ENCODE results near the gene ADCY5.
A peak's percentile ranks its signal among the peaks of the same experiment; 100 is the strongest.

Gene ADCY5

DNA sequence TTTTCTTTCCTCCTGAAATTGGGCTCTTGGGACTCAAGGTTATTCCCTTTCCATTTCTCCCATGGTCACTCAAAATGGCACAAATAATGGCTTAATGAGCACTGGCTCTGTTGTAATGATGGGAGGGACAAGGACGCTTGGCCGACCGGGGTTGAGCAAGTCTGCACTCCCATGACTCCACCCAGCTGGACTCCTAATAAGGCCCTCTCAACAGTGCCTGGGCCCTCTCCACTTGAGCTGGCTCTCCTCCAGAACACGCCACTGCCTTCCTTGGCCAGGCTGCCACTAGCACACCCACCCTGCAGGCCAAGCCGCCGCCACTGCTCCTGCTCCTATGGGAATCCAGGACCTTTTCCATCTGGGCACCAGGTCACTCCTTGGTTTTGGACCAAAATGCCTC, 42.3 kb downstream of the ADCY5 start:
- H2BK15ac ChIP-seq (ENCODE audit: low read length), result no peak overlapping the region
- no peak overlapping the region for H2BK120ac ChIP-seq (ENCODE audit: low read depth, low read length)
- no CpG with 5 or more reads among the region's 6 CpGs for WGBS, 2 donors (ENCODE audit: extremely low coverage in 2 of 2, insufficient read length in 2 of 2, insufficient replicate concordance in 1 of 2)

DNA sequence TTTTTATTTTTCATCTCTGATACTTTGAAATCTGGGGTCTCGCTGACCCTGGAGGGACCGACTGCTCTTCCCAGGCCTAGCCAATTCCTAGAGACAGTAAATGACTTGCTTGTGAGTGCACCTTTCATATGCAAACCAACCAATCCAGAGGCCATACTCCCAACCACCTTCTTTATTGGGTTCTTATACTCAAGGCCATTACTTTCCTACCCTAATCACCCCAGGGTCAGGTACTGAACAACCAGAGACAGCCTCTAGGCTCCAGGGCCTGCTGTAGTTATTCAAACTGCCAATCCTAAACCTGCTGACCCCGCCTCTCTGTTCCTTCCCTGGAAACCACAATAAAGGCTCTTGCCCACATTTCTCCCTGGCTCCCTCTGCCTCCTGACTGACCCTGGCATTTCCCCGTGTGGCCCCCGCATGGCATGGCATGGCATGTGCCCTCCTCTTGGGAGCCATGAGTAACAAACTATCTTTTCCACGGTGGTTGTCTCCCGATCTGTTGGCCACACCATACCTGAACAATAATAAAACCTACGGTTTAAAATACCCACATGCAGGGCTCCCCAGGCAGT, 42.9 kb downstream of the ADCY5 start:
- Histone ChIP-seq H3K4ac (ENCODE audit: low read length) (no peak overlapping the region), H2BK5ac (ENCODE audit: low read length) (no peak overlapping the region)
- no CpG with 5 or more reads among the region's 8 CpGs for WGBS, 2 donors (ENCODE audit: extremely low coverage in 2 of 2, insufficient read length in 2 of 2, insufficient replicate concordance in 1 of 2)

More for the DNA sequence above, 42.3 kb downstream of the ADCY5 start:
- DNase-seq (ENCODE audit: low spot score), result no peak
- Histone ChIP-seq H3K23ac (ENCODE audit: low read depth, low read length, poor library complexity) (no peak overlapping the region), H4K8ac (ENCODE audit: low read depth, low read length) (no peak overlapping the region), H2AFZ (ENCODE audit: low read length) (no peak overlapping the region), H2BK5ac (ENCODE audit: low read length) (no peak overlapping the region), H3K4me1 (ENCODE audit: control insufficient read depth in 2 of 2, insufficient read depth in 1 of 2, low read depth in 1 of 2, low read length in 2 of 2) (peaks cover 0 to 10% of the 10 kb centered on the region in 2 donors), H3K4ac (ENCODE audit: low read length) (no peak overlapping the region), H3K4me2 (ENCODE audit: insufficient read depth, low read length, poor library complexity, severe bottlenecking) (no peak overlapping the region), H4K91ac (ENCODE audit: low read depth, low read length, poor library complexity) (no peak overlapping the region), H3K79me1 (ENCODE audit: low read depth, low read length) (no peaks in the 10 kb centered on the region), H3K27me3 (ENCODE audit: control insufficient read depth in 3 of 3, insufficient read depth in 3 of 3, low read depth in 1 of 3, low read length in 3 of 3) (peaks cover 0 to 23% (median 0%) of the 10 kb centered on the region in 3 experiments), H3K9me3 (replicated peaks in 1 of 2; ENCODE audit: control insufficient read depth in 2 of 2, insufficient read depth in 1 of 2, low read depth in 1 of 2, low read length in 2 of 2) (no peaks in the 10 kb centered on the region), H2BK12ac (ENCODE audit: low read length) (no peak overlapping the region), H2AK5ac (ENCODE audit: low read depth, low read length) (no peak overlapping the region), H3K14ac (ENCODE audit: low read length) (no peak overlapping the region), H3K4me3 (ENCODE audit: low read length in 2 of 2) (no peak overlapping the region), H3K27ac (replicated peaks; ENCODE audit: low read length) (no peak overlapping the region), H3K18ac (ENCODE audit: low read length) (no peak overlapping the region), H3K36me3 (replicated peaks in 1 of 2; ENCODE audit: control insufficient read depth in 2 of 2, insufficient read depth in 2 of 2, low read length in 2 of 2) (no peaks in the 10 kb centered on the region), H3K9ac (ENCODE audit: low read depth, low read length, poor library complexity) (no peak overlapping the region)

DNA sequence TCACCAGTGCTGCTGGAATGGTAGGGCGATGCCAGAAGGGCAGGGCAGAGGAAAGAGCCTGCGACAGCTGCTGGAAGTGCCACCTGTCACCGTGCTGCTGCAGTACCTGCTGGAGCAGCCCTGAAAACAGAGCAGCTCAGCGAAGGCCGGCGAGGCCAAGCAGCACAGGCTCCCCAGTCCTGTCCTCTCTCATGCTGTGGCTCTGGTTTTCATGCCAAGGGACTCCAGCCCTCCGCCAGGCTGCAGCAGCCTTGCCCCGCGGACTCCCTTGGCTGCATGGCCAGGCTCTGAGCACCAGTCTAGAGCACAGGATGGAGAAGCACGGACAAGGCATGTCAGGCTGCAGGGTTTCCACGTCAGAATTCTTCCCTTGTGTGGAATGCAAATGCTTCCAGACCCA, 43.9 kb downstream of the ADCY5 start:
- H4K8ac ChIP-seq (ENCODE audit: low read depth, low read length), result no peak overlapping the region
- peak overlapping the region; percentile 13 for H3K9ac ChIP-seq (ENCODE audit: low read depth, low read length, poor library complexity)
- H3K18ac ChIP-seq (ENCODE audit: low read length), result peak overlapping the region; percentile 49
- no peak overlapping the region for H2BK15ac ChIP-seq (ENCODE audit: low read length)
- no peak overlapping the region for H2AFZ ChIP-seq (ENCODE audit: low read length)
- H2BK5ac ChIP-seq (ENCODE audit: low read length), result no peak overlapping the region
- peaks cover 0 to 3% of the 10 kb centered on the region in 2 donors for H3K4me1 ChIP-seq (ENCODE audit: control insufficient read depth in 2 of 2, insufficient read depth in 1 of 2, low read depth in 1 of 2, low read length in 2 of 2)
- no peak overlapping the region for H3K27ac ChIP-seq (replicated peaks; ENCODE audit: low read length)
- no peak overlapping the region for H2BK120ac ChIP-seq (ENCODE audit: low read depth, low read length)
- H3K36me3 ChIP-seq (replicated peaks in 1 of 2; ENCODE audit: control insufficient read depth in 2 of 2, insufficient read depth in 2 of 2, low read length in 2 of 2), result no peaks in the 10 kb centered on the region
- no peak overlapping the region for H3K14ac ChIP-seq (ENCODE audit: low read length)
- peaks cover 0 to 31% (median 0%) of the 10 kb centered on the region in 3 experiments for H3K27me3 ChIP-seq (ENCODE audit: control insufficient read depth in 3 of 3, insufficient read depth in 3 of 3, low read depth in 1 of 3, low read length in 3 of 3)
- no peaks in the 10 kb centered on the region for H3K9me3 ChIP-seq (replicated peaks in 1 of 2; ENCODE audit: control insufficient read depth in 2 of 2, insufficient read depth in 1 of 2, low read depth in 1 of 2, low read length in 2 of 2)
- H3K4me2 ChIP-seq (ENCODE audit: insufficient read depth, low read length, poor library complexity, severe bottlenecking), result no peak overlapping the region
- H3K23ac ChIP-seq (ENCODE audit: low read depth, low read length, poor library complexity), result peak overlapping the region; percentile 26
- no peak overlapping the region for H2BK12ac ChIP-seq (ENCODE audit: low read length)
- no peaks in the 10 kb centered on the region for H3K79me1 ChIP-seq (ENCODE audit: low read depth, low read length)
- no peak overlapping the region for H3K4me3 ChIP-seq (ENCODE audit: low read length in 2 of 2)
- peak overlapping the region; percentile 26 for H3K4ac ChIP-seq (ENCODE audit: low read length)
- no peak for DNase-seq (ENCODE audit: low spot score)
- no CpG with 5 or more reads among the region's 11 CpGs for WGBS, 2 donors (ENCODE audit: extremely low coverage in 2 of 2, insufficient read length in 2 of 2, insufficient replicate concordance in 1 of 2)
- peak overlapping the region; percentile 15 for H2AK5ac ChIP-seq (ENCODE audit: low read depth, low read length)
- no peak overlapping the region for H4K91ac ChIP-seq (ENCODE audit: low read depth, low read length, poor library complexity)

More for the DNA sequence above, 42.9 kb downstream of the ADCY5 start:
- Histone ChIP-seq H3K36me3 (replicated peaks in 1 of 2; ENCODE audit: control insufficient read depth in 2 of 2, insufficient read depth in 2 of 2, low read length in 2 of 2) (no peaks in the 10 kb centered on the region), H3K9ac (ENCODE audit: low read depth, low read length, poor library complexity) (no peak overlapping the region), H3K27me3 (ENCODE audit: control insufficient read depth in 3 of 3, insufficient read depth in 3 of 3, low read depth in 1 of 3, low read length in 3 of 3) (peaks cover 0 to 28% (median 0%) of the 10 kb centered on the region in 3 experiments), H2BK120ac (ENCODE audit: low read depth, low read length) (no peak overlapping the region), H3K14ac (ENCODE audit: low read length) (no peak overlapping the region), H3K9me3 (replicated peaks in 1 of 2; ENCODE audit: control insufficient read depth in 2 of 2, insufficient read depth in 1 of 2, low read depth in 1 of 2, low read length in 2 of 2) (no peaks in the 10 kb centered on the region), H4K91ac (ENCODE audit: low read depth, low read length, poor library complexity) (no peak overlapping the region), H2BK15ac (ENCODE audit: low read length) (no peak overlapping the region), H3K4me1 (ENCODE audit: control insufficient read depth in 2 of 2, insufficient read depth in 1 of 2, low read depth in 1 of 2, low read length in 2 of 2) (peaks cover 0 to 6% of the 10 kb centered on the region in 2 donors), H2BK12ac (ENCODE audit: low read length) (no peak overlapping the region), H3K4me2 (ENCODE audit: insufficient read depth, low read length, poor library complexity, severe bottlenecking) (no peak overlapping the region), H3K27ac (replicated peaks; ENCODE audit: low read length) (no peak overlapping the region), H3K79me1 (ENCODE audit: low read depth, low read length) (no peaks in the 10 kb centered on the region), H2AK5ac (ENCODE audit: low read depth, low read length) (no peak overlapping the region), H3K18ac (ENCODE audit: low read length) (no peak overlapping the region), H4K8ac (ENCODE audit: low read depth, low read length) (no peak overlapping the region), H2AFZ (ENCODE audit: low read length) (no peak overlapping the region), H3K23ac (ENCODE audit: low read depth, low read length, poor library complexity) (no peak overlapping the region), H3K4me3 (ENCODE audit: low read length in 2 of 2) (no peak overlapping the region)
- no peak for DNase-seq (ENCODE audit: low spot score)

DNA sequence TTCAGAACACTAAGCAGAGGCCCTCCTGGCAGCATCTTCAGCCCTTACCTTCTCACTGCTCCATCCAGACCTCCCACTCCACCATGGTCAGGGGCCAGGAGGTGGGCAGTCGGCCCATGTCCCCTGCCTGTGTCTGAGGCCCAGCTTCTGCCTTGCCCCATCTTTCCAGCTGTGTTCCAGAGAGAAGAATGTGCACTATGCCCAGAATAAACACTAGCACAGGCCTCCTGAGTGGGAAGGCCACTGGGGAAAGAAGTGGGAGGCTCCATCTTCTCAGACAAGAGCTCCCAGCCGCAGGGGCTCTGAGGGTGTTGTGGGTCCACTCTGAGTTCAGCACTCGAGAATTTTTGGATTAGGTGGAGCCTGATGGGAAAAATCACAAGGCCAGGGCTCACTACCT, 44.5 kb downstream of the ADCY5 start:
- Histone ChIP-seq H3K4ac (ENCODE audit: low read length) (no peak overlapping the region), H2BK12ac (ENCODE audit: low read length) (no peak overlapping the region), H2AK5ac (ENCODE audit: low read depth, low read length) (no peak overlapping the region), H3K36me3 (replicated peaks in 1 of 2; ENCODE audit: control insufficient read depth in 2 of 2, insufficient read depth in 2 of 2, low read length in 2 of 2) (no peaks in the 10 kb centered on the region), H3K79me1 (ENCODE audit: low read depth, low read length) (no peaks in the 10 kb centered on the region), H3K23ac (ENCODE audit: low read depth, low read length, poor library complexity) (peak overlapping the region; percentile 8), H3K4me2 (ENCODE audit: insufficient read depth, low read length, poor library complexity, severe bottlenecking) (no peak overlapping the region), H2BK5ac (ENCODE audit: low read length) (no peak overlapping the region), H3K27me3 (ENCODE audit: control insufficient read depth in 3 of 3, insufficient read depth in 3 of 3, low read depth in 1 of 3, low read length in 3 of 3) (peaks cover 0 to 38% (median 0%) of the 10 kb centered on the region in 3 experiments), H3K9me3 (replicated peaks in 1 of 2; ENCODE audit: control insufficient read depth in 2 of 2, insufficient read depth in 1 of 2, low read depth in 1 of 2, low read length in 2 of 2) (no peaks in the 10 kb centered on the region), H4K91ac (ENCODE audit: low read depth, low read length, poor library complexity) (no peak overlapping the region), H3K4me3 (ENCODE audit: low read length in 2 of 2) (no peak overlapping the region), H4K8ac (ENCODE audit: low read depth, low read length) (no peak overlapping the region), H2BK15ac (ENCODE audit: low read length) (no peak overlapping the region), H2BK120ac (ENCODE audit: low read depth, low read length) (no peak overlapping the region), H3K18ac (ENCODE audit: low read length) (no peak overlapping the region), H3K27ac (replicated peaks; ENCODE audit: low read length) (no peak overlapping the region), H3K4me1 (ENCODE audit: control insufficient read depth in 2 of 2, insufficient read depth in 1 of 2, low read depth in 1 of 2, low read length in 2 of 2) (no peaks in the 10 kb centered on the region), H3K14ac (ENCODE audit: low read length) (no peak overlapping the region), H2AFZ (ENCODE audit: low read length) (no peak overlapping the region), H3K9ac (ENCODE audit: low read depth, low read length, poor library complexity) (no peak overlapping the region)
- no CpG with 5 or more reads among the region's 3 CpGs for WGBS, 2 donors (ENCODE audit: extremely low coverage in 2 of 2, insufficient read length in 2 of 2, insufficient replicate concordance in 1 of 2)
- no peak for DNase-seq (ENCODE audit: low spot score)

Measured in neuronal stem cell (in vitro differentiated cells).